HG02763 (cell line): Measurements from ENCODE around the gene KCTD7.
"Not testable (repeated sequence)": the region's sequence is repeated elsewhere in the genome, so short reads cannot be mapped to it uniquely, and the experiment has no call there.

ENCODE experiments used
- ATAC-seq: cut with Tn5 transposase; IDR thresholded peaks from one replicate; pipeline ENCODE4 v1.9.1; 2021; ENCODE audit warnings: mild to moderate bottlenecking, moderate library complexity; ENCODE audit not compliant: unreplicated experiment

Gene KCTD7

GRCh38 chr7:66615699-66616098 lies 13.0 kb upstream of the KCTD7 start:
- ATAC-seq, result no peak

GRCh38 chr7:66617295-66617694 lies 11.4 kb upstream of the KCTD7 start:
- ATAC-seq, result no peak

- ATAC-seq, result not testable (repeated sequence)
Measured at GRCh38 chr7:66619341-66619948, 9.2 kb upstream of the KCTD7 start.

- no peak for ATAC-seq
Measured at GRCh38 chr7:66626331-66626934, 2.2 kb upstream of the KCTD7 start.

- no peak for ATAC-seq
Measured at GRCh38 chr7:66627151-66627681, 1.5 kb upstream of the KCTD7 start.

GRCh38 chr7:66627881-66628360 lies 760 bp upstream of the KCTD7 start:
- peak; percentile 1 for ATAC-seq

- no peak for ATAC-seq
Measured at GRCh38 chr7:66629222-66630062, 761 bp downstream of the KCTD7 start.

GRCh38 chr7:66630531-66630930 lies 1.9 kb downstream of the KCTD7 start:
- no peak for ATAC-seq

- ATAC-seq, result no peak
Measured at GRCh38 chr7:66631471-66631870, 2.8 kb downstream of the KCTD7 start.

GRCh38 chr7:66634816-66635215 lies 6.1 kb downstream of the KCTD7 start:
- no peak for ATAC-seq

GRCh38 chr7:66635322-66635981 lies 6.8 kb downstream of the KCTD7 start:
- not testable (repeated sequence) for ATAC-seq

- not testable (repeated sequence) for ATAC-seq
Measured at GRCh38 chr7:66635982-66636546, 7.4 kb downstream of the KCTD7 start.

GRCh38 chr7:66638309-66639099 lies 9.8 kb downstream of the KCTD7 start:
- no peak for ATAC-seq

GRCh38 chr7:66639773-66640172 lies 11.1 kb downstream of the KCTD7 start:
- ATAC-seq, result no peak

GRCh38 chr7:66640802-66641525 lies 12.3 kb downstream of the KCTD7 start:
- ATAC-seq, result no peak

GRCh38 chr7:66641526-66641871 lies 12.8 kb downstream of the KCTD7 start:
- no peak for ATAC-seq

GRCh38 chr7:66642186-66642585 lies 13.5 kb downstream of the KCTD7 start:
- no peak for ATAC-seq

GRCh38 chr7:66642932-66643331 lies 14.3 kb downstream of the KCTD7 start:
- ATAC-seq, result no peak

GRCh38 chr7:66643395-66643794 lies 14.7 kb downstream of the KCTD7 start:
- no peak for ATAC-seq
